Smooth muscle cell of trachea (primary cell): ENCODE results near the gene SLC16A6. TPM values are rescaled to one million over a fixed set of nuclear protein-coding genes. Genes with fewer than 3 reads are reported as not detected.

ENCODE experiments used
- total RNA-seq: library from RNA; depleted of rRNA; stranded (reverse); fragments of >200 nt; gene quantifications from 2 replicates; pipeline ENCODE4 v1.2.1, GENCODE V29; 2014

Gene SLC16A6
- total RNA-seq, result 0.15 and 1.2 TPM in 2 replicates

GRCh38 chr17:68290955-68291835 is at the start of gene SLC16A6, which contains the start of gene ARSG:
Gene SLC16A6, minus strand, starts transcription at chr17:68291127. Its CDS starts 12,807 bp downstream, at chr17:68278320.
Gene ARSG, plus strand, starts transcription at chr17:68291495. Its CDS starts 15,999 bp downstream, at chr17:68307494.

GRCh38 chr17:68247445-68248198 is 43.3 kb downstream of the SLC16A6 start, which contains the start of gene AMZ2:
Gene AMZ2, plus strand, starts transcription at chr17:68248043. Its CDS starts 2,145 bp downstream, at chr17:68250188.

Other genes with a start within 250 kb of the SLC16A6 start
- 95.0 and 121 TPM in 2 replicates for gene AMZ2, start 43.1 kb downstream of the SLC16A6 start, total RNA-seq
- gene ARSG, start 368 bp upstream of the SLC16A6 start, total RNA-seq, result 2.2 and 4.1 TPM in 2 replicates
- 186 and 352 TPM in 2 replicates for gene WIPI1, start 166.4 kb upstream of the SLC16A6 start, total RNA-seq
- 283 and 363 TPM in 2 replicates for gene PRKAR1A, start 221.3 kb upstream of the SLC16A6 start, total RNA-seq